SH-SY5Y (cell line): ENCODE results near the gene ALG9.
A peak's percentile ranks its signal among the peaks of the same experiment; 100 is the strongest.

Source experiments
- GATA2 ChIP-seq: IDR thresholded peaks from 2 replicates; pipeline ENCODE4 v1.6.1; 2011; ENCODE audit warnings: mild to moderate bottlenecking, low read depth, low read length
- GATA3 ChIP-seq: IDR thresholded peaks from 2 replicates; pipeline ENCODE4 v1.6.1; 2011; ENCODE audit warnings: low read depth, mild to moderate bottlenecking, low read length, moderate library complexity

ALG9 gene

GRCh38 chr11:111851636-111852035 is 19.7 kb downstream of the ALG9 start:
- TF ChIP-seq GATA2 (no peak), GATA3 (no peak)

- TF ChIP-seq GATA2 (no peak), GATA3 (no peak)
Observed at GRCh38 chr11:111851067-111851466, 20.3 kb downstream of the ALG9 start.

GRCh38 chr11:111849631-111850030 is 21.8 kb downstream of the ALG9 start:
- TF ChIP-seq GATA2 = no peak
- no peak for TF ChIP-seq GATA3

GRCh38 chr11:111846636-111847035 is 24.7 kb downstream of the ALG9 start:
- TF ChIP-seq GATA3 = no peak
- no peak for TF ChIP-seq GATA2

- TF ChIP-seq GATA3 (no peak), GATA2 (no peak)
Observed at GRCh38 chr11:111846063-111846462, 25.3 kb downstream of the ALG9 start.

GRCh38 chr11:111845276-111846028 is 25.9 kb downstream of the ALG9 start:
- TF ChIP-seq GATA3 (no peak), GATA2 (no peak)

GRCh38 chr11:111843661-111844060 is 27.7 kb downstream of the ALG9 start:
- TF ChIP-seq GATA3 = no peak
- TF ChIP-seq GATA2 = no peak

GRCh38 chr11:111841370-111842053 is 29.9 kb downstream of the ALG9 start:
- TF ChIP-seq GATA2 (peak; percentile 31; the same call in 1 of the 2 replicates), GATA3 (0 out of 2 replicates have a peak, but pooled peaks have one; percentile 7)

GRCh38 chr11:111840143-111840542 is 31.2 kb downstream of the ALG9 start:
- TF ChIP-seq GATA3 (no peak), GATA2 (no peak)

GRCh38 chr11:111838054-111838453 is 33.3 kb downstream of the ALG9 start:
- TF ChIP-seq GATA2 (no peak), GATA3 (no peak)

GRCh38 chr11:111837366-111837891 is 34.0 kb downstream of the ALG9 start:
- TF ChIP-seq GATA3 (no peak), GATA2 (no peak)

- no peak for TF ChIP-seq GATA2
- TF ChIP-seq GATA3 = no peak
Observed at GRCh38 chr11:111836721-111837120, 34.7 kb downstream of the ALG9 start.

- no peak for TF ChIP-seq GATA2
Observed at GRCh38 chr11:111836162-111836561, 35.2 kb downstream of the ALG9 start.

GRCh38 chr11:111835665-111836064 is 35.7 kb downstream of the ALG9 start:
- TF ChIP-seq GATA2 (no peak), GATA3 (no peak)

GRCh38 chr11:111834432-111835163 is 36.8 kb downstream of the ALG9 start:
- no peak for TF ChIP-seq GATA2
- TF ChIP-seq GATA3 = 0 out of 2 replicates have a peak, but pooled peaks have one; percentile 14
